GM12801 (cell line): ENCODE measurements around the gene PAQR4.

Experiments used
- CTCF ChIP-seq: IDR thresholded peaks from one replicate; pipeline ENCODE4 v1.5.1; 2011; ENCODE audit warnings: control low read depth; ENCODE audit not compliant: insufficient read length; ENCODE audit errors: extremely low read depth

Gene PAQR4

GRCh38 chr16:2999929-3000328 is 30.8 kb downstream of the PAQR4 start:
- TF ChIP-seq CTCF: no peak

GRCh38 chr16:3000540-3000939 is 31.4 kb downstream of the PAQR4 start:
- TF ChIP-seq CTCF: no peak

- TF ChIP-seq CTCF: no peak
These were observed 32.2 kb downstream of the PAQR4 start for GRCh38 chr16:3001316-3001715.

- TF ChIP-seq CTCF: no peak
These were observed 34.6 kb downstream of the PAQR4 start for GRCh38 chr16:3003582-3004270.

- no peak for TF ChIP-seq CTCF
These were observed 35.2 kb downstream of the PAQR4 start for GRCh38 chr16:3004319-3004718.

GRCh38 chr16:3004781-3005284 is 35.7 kb downstream of the PAQR4 start:
- no peak for TF ChIP-seq CTCF

- TF ChIP-seq CTCF: no peak
These were observed 38.2 kb downstream of the PAQR4 start for GRCh38 chr16:3007059-3007956.
